Natural killer cell (primary cell): ENCODE measurements around the gene KITLG. TPM values are rescaled to one million over a fixed set of nuclear protein-coding genes. Genes with fewer than 3 reads are reported as not detected.

Experiments
- ATAC-seq, 3 donors: fragments of 150-1000 bp in 2 of 3; fragments of 200-7000 bp in 1 of 3; cut with Tn5 transposase; 1 replicate in 1 of 3; 2 replicates in 2 of 3; pipeline ENCODE4 v1.10.0; 2021; ENCODE audit warnings: mild to moderate bottlenecking in 2 of 3, moderate library complexity in 2 of 3
- DNase-seq, 2 donors: peaks; one replicate each; pipeline versions ENCODE4 v3.0.0 to v3.0.0-alpha.2; 2013 to 2021; ENCODE audit warnings: mixed read lengths in 1 of 2
- H3K27ac ChIP-seq: one replicate; pipeline ENCODE4 v1.5.1; 2013; ENCODE audit warnings: mild to moderate bottlenecking, low read length
- H3K27me3 ChIP-seq: one replicate; pipeline ENCODE4 v1.6.1; 2013; ENCODE audit warnings: low read length; ENCODE audit not compliant: control insufficient read depth, insufficient read depth
- H3K36me3 ChIP-seq: one replicate; pipeline ENCODE4 v1.6.1; 2013; ENCODE audit warnings: low read length; ENCODE audit not compliant: control insufficient read depth, insufficient read depth
- H3K4me1 ChIP-seq: one replicate; pipeline ENCODE4 v1.6.1; 2013; ENCODE audit warnings: low read length; ENCODE audit not compliant: control insufficient read depth, insufficient read depth
- H3K4me3 ChIP-seq: one replicate; pipeline ENCODE4 v1.5.1; 2013; ENCODE audit warnings: low read length
- H3K9me3 ChIP-seq: one replicate; pipeline ENCODE4 v1.6.1; 2013; ENCODE audit warnings: low read length; ENCODE audit not compliant: control insufficient read depth, insufficient read depth
- H3K27ac Mint-ChIP-seq, 2 donors: one replicate each; pipeline ENCODE4 v1.8.0; 2022; ENCODE audit warnings: mild to moderate bottlenecking in 2 of 2, mixed read lengths in 2 of 2, moderate library complexity in 1 of 2
- H3K27me3 Mint-ChIP-seq, 2 donors: one replicate each; pipeline ENCODE4 v1.8.0; 2022; ENCODE audit warnings: low read depth in 2 of 2, mixed read lengths in 2 of 2
- H3K36me3 Mint-ChIP-seq: one replicate; pipeline ENCODE4 v1.8.0; 2022; ENCODE audit warnings: mixed read lengths
- H3K4me1 Mint-ChIP-seq, 2 donors: one replicate each; pipeline ENCODE4 v1.8.0; 2022; ENCODE audit warnings: mixed read lengths in 2 of 2
- H3K4me3 Mint-ChIP-seq: one replicate; pipeline ENCODE4 v1.8.0; 2022; ENCODE audit warnings: mild to moderate bottlenecking, moderate library complexity, mixed read lengths
- H3K9me3 Mint-ChIP-seq, 2 donors: one replicate each; pipeline ENCODE4 v1.8.0; 2022; ENCODE audit warnings: mixed read lengths in 2 of 2
- WGBS: methylation state at CpG from one replicate; pipeline ENCODE4 v1.1.7; 2013; ENCODE audit warnings: missing lambda C conversion rate; ENCODE audit not compliant: insufficient coverage; 5-methylcytosine and 5-hydroxymethylcytosine counted together
- intact Hi-C: fragments of 100-400 bp; cut with micrococcal nuclease; formaldehyde crosslinking; loops from one replicate; pipeline ENCODE4 v1.14.2; 2022
- total RNA-seq, 4 donors: library from RNA; stranded (reverse); fragments of 120-200 nt in 1 of 4; gene quantifications; one replicate each; pipeline versions ENCODE4 v1.2.3 to v1.2.4, GENCODE V29; 2013 to 2022
- TF ChIP-seq, protein P1 (sequence below): fragments of 200-600 bp; IDR thresholded peaks from one replicate; pipeline ENCODE4 v1.8.0; 2022; ENCODE audit warnings: antibody characterized with exemption

Gene KITLG
- total RNA-seq, 3 donors from 2014 or later (not counting 1 experiment from before 2014, with no cell fraction given), result not detected

DNA sequence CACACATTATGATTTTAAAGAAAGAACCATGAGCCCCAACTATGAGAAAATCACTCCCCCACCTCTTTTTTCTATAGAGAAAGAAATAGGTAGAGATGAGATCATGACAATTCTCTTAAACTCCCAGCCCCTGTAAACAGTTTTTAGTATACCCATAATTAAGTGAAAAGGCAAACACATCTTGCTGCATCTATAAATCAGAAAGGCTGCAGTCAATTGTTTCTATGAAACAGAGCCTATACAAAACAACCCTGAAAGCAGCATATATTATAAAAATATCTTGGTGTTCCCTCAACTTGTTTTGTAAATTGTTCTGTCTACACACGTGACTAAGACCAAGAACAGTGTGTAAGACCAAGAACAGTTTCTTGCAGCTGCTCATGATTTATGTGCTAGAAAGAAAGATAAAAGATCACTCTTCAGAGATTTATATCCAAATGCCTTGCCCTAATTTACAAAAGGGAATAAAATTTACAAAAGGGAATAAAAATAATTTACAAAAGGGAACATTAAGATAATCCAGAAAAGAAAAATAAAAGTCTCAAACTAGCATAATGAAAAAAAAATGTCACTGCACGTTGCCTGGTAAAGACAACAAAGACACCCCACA lies 4.8 kb downstream of the KITLG start:
- H3K27ac Mint-ChIP-seq, result no peak overlapping the region
- Histone ChIP-seq H3K27me3 (peaks cover 5% of the 10 kb centered on the region), H3K9me3 (peaks cover 2% of the 10 kb centered on the region), H3K4me3 (no peak overlapping the region), H3K27ac (no peak overlapping the region), H3K36me3 (no peaks in the 10 kb centered on the region), H3K4me1 (peaks cover 10% of the 10 kb centered on the region)
- TF ChIP-seq, protein P1, sequence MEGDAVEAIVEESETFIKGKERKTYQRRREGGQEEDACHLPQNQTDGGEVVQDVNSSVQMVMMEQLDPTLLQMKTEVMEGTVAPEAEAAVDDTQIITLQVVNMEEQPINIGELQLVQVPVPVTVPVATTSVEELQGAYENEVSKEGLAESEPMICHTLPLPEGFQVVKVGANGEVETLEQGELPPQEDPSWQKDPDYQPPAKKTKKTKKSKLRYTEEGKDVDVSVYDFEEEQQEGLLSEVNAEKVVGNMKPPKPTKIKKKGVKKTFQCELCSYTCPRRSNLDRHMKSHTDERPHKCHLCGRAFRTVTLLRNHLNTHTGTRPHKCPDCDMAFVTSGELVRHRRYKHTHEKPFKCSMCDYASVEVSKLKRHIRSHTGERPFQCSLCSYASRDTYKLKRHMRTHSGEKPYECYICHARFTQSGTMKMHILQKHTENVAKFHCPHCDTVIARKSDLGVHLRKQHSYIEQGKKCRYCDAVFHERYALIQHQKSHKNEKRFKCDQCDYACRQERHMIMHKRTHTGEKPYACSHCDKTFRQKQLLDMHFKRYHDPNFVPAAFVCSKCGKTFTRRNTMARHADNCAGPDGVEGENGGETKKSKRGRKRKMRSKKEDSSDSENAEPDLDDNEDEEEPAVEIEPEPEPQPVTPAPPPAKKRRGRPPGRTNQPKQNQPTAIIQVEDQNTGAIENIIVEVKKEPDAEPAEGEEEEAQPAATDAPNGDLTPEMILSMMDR, result no peak
- 95% methylated on average over 2 of the region's 2 CpGs for WGBS
- peaks cover 7 to 24% of the 10 kb centered on the region in 2 donors for H3K27me3 Mint-ChIP-seq
- no peaks in the 10 kb centered on the region for H3K9me3 Mint-ChIP-seq
- DNase-seq (no peak), ATAC-seq (no peak)
- H3K4me1 Mint-ChIP-seq, result peaks cover 0 to 5% of the 10 kb centered on the region in 2 donors
- no peaks in the 10 kb centered on the region for H3K36me3 Mint-ChIP-seq
- intact Hi-C loops, result no loop called here
- no peak overlapping the region for H3K4me3 Mint-ChIP-seq

DNA sequence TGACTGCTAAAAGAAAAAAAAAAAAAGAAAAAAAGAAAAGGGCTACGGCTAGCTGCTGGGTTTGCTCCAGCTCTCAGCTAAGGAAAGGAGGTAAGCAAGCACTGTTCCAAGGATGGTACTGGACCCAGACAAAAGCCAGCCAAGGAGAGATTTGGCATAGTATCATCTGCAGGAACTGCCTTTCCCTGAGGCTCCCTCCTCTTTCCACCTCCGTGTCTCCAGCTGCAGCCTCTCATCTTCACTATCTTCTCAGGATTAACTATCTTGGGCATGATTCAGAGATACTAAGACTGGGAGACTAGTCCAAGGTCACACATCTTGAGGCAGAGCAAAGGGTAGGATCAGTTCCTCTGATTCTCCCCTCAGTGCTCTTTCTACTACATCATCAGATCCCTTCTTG lies 6.0 kb downstream of the KITLG start:
- 86% methylated on average over 2 of the region's 2 CpGs for WGBS
- H3K27ac ChIP-seq, result no peak overlapping the region
- Mint-ChIP-seq H3K4me3 (no peak overlapping the region), H3K27me3 (peaks cover 0 to 13% of the 10 kb centered on the region in 2 donors), H3K9me3 (no peaks in the 10 kb centered on the region), H3K4me1 (no peaks in the 10 kb centered on the region), H3K36me3 (no peaks in the 10 kb centered on the region), H3K27ac (no peak overlapping the region)
- no peaks in the 10 kb centered on the region for H3K36me3 ChIP-seq
- no peak for DNase-seq
- ATAC-seq, result no peak
- intact Hi-C loops, result no loop called here
- H3K9me3 ChIP-seq, result no peaks in the 10 kb centered on the region
- H3K4me3 ChIP-seq, result no peak overlapping the region
- TF ChIP-seq, protein P1, result no peak
- H3K27me3 ChIP-seq, result no peaks in the 10 kb centered on the region
- H3K4me1 ChIP-seq, result no peaks in the 10 kb centered on the region

DNA sequence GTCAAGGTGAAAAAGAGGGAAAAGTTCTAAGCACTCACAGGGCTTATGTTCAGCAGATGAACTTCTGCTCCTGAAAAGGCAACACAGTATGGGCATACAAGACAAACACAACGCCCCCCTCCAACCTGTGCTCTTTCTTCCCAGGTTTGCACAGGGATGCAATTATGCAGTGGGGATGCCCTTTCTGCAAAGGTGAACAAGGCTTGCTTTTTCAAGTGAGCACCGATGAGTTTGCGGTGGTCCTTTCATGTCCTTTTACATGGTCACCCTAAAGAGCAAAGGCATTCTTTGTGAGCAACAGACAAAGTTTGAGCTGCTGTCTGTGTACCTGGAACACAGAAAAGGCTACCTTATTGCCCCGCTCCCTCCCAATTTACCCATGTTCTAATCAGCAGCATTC lies 6.7 kb downstream of the KITLG start:
- no peaks in the 10 kb centered on the region for H3K9me3 ChIP-seq
- no peaks in the 10 kb centered on the region for H3K27me3 ChIP-seq
- Mint-ChIP-seq H3K27me3 (peaks cover 0 to 6% of the 10 kb centered on the region in 2 donors), H3K36me3 (no peaks in the 10 kb centered on the region), H3K27ac (no peak overlapping the region), H3K9me3 (no peaks in the 10 kb centered on the region), H3K4me1 (no peaks in the 10 kb centered on the region), H3K4me3 (no peak overlapping the region)
- no peak for ATAC-seq
- no peaks in the 10 kb centered on the region for H3K36me3 ChIP-seq
- intact Hi-C loops, result no loop called here
- WGBS, result 89% methylated on average over 4 of the region's 4 CpGs
- H3K4me1 ChIP-seq, result no peaks in the 10 kb centered on the region
- no peak overlapping the region for H3K4me3 ChIP-seq
- DNase-seq, result no peak
- H3K27ac ChIP-seq, result no peak overlapping the region
- TF ChIP-seq, protein P1, result no peak
